Measurements from ENCODE around the gene CAPN1.

Gene CAPN1

DNA sequence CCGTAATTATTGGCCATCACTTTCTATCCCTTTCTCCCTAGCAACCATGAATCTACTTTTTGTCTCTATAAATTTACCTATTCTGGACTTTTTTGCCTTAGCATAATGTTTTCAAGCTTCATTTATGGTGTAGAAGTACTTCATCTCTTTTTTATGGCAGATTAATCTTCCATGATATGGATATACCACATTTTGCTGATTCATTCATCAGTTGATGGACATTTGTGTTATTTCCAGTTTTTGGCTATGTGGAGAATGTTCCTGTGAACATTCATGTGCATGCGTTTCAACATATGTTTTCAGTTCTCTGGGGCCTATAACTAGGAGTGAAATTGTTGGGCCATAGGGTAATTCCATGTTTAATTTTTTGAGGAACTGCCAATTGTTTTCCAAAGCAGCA is 12.8 kb downstream of the CAPN1 start:
- DNase-seq (ENCODE audit: low spot score), result no peak

DNA sequence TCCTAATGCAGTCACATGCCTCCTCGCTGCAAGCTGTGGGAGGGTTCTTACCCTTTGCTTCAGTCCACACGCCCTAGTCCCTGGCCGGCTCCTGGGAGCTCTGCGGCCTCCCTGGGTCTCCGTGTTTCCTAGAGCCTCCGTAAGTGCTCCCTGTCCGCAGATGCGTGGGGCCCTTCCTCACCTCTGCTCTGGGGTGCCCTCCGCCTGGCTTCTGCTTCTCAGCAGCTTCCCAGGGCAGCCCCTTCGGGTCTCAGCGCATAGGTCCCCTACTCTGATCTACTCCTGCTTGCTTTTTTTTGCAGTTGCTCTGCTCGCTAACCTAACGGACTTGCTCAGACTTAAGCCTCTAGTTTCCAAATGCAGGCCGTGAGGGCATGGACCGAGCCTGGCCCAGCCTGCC is 22.4 kb downstream of the CAPN1 start:
- DNase-seq (ENCODE audit: low spot score), result no peak

DNA sequence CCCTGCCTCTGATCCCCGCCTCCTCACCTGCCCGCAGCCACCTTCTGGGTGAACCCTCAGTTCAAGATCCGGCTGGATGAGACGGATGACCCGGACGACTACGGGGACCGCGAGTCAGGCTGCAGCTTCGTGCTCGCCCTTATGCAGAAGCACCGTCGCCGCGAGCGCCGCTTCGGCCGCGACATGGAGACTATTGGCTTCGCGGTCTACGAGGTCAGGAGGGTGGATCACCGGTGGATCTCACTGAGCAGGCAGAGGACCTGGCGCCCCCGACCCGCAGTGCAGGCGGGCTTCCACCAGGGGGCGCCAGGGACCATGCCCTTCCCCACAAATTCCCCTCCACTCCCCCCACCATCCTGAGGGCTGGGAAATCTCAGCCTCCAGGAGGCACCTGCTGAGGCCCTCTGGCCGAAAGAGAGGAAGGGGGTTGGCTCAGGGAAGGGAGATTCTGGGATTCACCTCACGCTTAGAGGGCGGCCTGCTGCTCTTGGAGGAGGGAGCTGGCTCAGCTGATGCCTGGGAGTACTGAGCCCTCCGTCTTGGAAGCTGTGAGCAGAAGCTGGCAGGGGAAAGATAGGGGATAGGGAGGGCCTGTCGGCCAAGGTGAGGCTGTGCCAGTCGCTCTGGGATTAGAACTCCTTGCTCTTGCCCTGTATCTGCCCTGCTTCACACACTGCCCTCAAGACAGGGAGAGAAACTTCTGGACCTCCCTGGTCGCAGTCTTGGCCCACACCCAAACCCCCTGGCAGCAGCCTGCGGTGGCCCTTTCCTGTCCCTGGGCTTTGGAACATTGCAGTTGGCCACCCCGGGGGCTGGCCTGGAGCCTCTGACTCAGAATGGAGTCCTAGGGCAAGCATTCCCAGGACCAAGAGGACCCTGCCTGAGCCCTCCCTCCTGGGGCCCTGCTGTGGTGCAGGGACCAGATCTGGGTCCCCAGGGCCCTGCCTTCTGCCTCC is 23.2 kb downstream of the CAPN1 start:
- peak; percentile 55 for DNase-seq (ENCODE audit: low spot score)

DNA sequence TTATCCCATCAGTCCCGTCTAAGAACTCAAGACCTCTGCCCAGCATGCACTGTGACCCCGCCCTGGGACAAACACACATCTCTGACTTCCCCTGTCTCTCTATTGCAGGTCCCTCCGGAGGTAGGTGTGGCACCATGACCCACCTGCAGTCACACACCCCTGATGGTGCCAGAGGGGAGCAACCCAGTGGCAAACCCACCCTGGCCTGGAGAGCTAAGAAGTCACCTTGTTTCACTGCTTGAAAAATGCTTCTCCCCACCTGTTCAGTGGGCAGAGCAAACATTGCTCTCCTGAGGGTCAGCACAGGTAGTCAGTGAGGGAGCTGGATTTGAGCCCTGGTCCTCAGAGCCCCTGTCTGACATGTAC is 23.9 kb downstream of the CAPN1 start:
- DNase-seq (ENCODE audit: low spot score), result no peak

DNA sequence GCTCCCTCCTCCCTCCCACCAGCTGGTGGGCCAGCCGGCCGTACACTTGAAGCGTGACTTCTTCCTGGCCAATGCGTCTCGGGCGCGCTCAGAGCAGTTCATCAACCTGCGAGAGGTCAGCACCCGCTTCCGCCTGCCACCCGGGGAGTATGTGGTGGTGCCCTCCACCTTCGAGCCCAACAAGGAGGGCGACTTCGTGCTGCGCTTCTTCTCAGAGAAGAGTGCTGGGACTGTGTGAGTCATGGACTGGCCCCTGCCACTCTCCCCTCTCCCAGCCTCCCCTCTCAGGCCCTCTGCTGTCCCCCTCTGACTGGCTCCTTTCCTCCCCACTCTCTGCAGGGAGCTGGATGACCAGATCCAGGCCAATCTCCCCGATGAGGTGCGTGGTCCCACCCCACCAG is 24.7 kb downstream of the CAPN1 start:
- no peak for DNase-seq (ENCODE audit: low spot score)

DNA sequence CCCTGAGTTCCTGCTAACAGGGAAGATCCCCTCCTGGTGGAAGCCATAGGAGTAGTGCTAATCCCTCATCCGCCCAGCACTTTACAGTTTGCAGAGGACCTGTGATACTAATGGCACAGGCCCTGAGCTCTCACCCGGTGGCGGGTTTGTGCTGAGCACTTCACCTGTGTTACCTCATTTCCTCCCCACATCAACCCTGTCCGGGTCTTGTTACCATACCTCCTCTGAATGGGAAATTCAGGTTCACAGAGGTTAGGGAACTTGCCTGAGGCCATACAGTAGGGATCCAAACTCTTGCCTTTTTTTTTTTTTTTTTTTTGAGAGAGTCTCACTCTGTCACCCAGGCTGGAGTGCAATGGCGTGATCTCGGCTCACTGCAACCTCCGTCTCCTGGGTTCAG is 25.2 kb downstream of the CAPN1 start:
- no peak for DNase-seq (ENCODE audit: low spot score)

DNA sequence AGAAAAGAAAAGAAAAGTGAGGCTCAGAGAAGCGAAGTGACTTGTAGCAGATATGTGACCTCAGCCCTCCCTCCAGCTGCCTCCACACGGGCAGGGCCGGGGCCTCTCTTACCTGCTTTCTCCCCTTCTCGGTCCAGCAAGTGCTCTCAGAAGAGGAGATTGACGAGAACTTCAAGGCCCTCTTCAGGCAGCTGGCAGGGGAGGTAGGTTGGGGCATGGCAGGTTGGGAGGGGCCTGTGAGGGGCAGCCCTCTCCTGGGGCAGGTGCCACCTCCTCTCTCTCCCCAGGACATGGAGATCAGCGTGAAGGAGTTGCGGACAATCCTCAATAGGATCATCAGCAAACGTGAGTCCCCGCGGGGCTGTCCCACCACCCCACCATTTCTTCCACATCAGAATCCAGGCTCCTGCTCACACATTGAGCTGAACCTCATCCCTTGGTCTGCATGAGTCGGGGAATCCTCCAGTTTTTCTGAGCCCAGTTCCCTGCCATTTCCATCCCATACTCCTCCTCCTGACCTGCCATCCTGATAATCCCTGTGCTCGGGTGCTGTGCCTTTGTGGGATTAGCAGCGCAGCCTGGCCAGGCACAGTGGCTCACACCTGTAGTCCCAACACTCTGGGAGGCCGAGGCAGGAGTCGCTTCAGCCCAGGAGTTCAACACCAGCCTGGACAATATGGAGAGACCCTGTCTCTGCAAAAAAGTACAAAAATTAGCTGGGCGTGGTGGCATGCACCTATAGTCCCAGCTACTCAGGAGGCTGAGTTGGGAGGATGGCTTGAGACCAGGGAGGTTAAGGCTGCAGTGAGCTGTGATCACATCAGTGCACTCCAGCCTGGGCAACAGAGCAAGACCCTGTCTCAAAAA is 26.4 kb downstream of the CAPN1 start:
- DNase-seq (ENCODE audit: low spot score), result no peak

DNA sequence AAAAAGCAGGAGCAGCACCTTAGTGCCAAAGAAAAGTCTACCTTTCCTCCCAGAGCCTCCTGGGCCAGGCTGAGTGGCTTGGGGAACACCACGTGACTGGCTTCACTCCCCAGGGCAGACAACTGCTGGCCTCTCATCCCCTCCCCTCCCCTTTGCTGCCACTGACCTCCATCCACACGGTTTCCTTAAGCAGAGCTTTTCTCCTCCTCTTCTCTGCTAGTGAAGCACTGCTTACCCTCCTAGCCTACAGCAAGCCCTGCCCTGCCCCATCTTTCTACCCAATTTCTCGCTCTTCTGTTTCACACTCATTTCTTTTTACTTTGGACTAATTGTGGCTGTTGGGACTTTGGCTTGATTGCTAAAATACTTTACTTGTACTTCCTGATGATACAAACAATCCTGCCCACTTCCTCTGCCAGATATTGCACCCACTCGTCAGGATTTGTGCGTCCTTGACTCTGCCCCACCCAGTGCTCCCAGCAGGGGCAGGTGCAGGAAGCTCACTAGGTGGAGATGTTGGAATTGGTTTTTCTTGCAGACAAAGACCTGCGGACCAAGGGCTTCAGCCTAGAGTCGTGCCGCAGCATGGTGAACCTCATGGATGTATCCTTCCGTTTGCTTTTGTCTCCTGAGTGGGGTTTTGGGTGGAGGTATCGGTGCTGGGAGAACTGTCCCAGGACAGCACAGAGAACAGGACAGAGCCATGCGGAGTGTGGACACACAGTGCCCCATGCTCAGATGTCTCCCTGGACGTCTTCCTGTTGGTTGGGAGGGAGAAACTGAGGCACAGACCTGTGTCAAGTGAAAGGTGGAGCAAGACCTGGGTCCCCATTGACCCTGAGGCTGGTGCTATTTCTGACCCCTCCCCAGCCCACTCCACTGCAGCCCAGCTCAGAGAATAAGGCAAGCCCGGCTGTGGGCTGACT is 27.3 kb downstream of the CAPN1 start:
- no peak for DNase-seq (ENCODE audit: low spot score)

DNA sequence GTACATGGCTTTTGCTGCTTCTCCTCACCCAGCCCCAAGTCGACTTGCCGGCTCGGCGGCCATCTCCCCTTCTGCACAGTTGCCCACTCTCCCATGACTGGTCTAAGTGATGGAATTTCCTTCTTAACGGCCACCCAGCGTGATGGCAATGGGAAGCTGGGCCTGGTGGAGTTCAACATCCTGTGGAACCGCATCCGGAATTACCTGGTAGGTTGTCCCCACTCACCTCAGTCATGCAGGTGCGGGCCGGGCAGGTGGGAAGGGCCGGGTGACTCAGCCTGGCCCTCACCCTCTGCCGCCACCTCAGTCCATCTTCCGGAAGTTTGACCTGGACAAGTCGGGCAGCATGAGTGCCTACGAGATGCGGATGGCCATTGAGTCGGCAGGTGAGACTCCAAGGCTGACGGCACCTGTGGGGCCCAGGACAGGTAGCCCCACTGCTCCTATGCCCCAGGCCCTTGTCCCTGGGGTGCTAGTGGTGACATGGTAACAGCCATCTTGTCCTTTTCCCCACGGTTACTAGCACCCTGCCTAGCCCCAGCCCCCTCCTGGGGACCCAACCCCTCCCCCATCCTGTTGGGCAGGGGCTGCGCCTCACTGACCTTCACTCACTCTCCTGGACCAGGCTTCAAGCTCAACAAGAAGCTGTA is 28.1 kb downstream of the CAPN1 start:
- DNase-seq (ENCODE audit: low spot score), result no peak

DNA sequence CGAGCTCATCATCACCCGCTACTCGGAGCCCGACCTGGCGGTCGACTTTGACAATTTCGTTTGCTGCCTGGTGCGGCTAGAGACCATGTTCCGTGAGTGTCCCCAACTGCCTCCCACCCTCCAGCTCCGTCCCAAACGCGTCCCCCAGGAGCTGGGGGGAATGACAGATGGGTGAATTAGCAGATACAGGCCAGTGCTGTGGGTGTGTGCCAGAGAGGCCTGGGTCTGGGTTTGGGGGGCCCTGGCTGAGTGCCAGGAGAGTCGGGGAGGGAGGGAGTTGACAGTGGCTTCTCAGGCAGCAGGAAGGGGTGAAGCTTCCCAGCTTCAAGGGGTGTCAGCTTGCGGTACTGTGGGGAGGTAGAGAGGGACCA is 28.6 kb downstream of the CAPN1 start:
- DNase-seq (ENCODE audit: low spot score), result no peak

DNA sequence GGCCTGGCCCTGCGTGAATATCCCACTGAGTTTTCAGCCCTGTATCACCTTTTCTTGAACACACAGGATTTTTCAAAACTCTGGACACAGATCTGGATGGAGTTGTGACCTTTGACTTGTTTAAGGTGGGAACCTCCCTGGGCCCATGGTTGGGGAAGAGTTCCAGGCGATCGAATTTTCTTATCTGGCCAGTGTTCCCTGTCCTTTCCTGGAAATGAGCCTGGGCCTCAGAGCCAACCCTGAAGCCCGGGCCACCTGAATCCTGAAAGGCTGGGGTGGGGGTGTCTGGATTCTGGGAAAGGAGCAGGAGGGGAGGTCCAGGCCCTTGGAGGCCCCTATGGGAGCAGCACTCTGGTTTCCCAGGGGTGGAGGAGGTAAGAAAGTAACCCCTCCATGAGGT is 29.0 kb downstream of the CAPN1 start:
- DNase-seq (ENCODE audit: low spot score), result no peak

DNA sequence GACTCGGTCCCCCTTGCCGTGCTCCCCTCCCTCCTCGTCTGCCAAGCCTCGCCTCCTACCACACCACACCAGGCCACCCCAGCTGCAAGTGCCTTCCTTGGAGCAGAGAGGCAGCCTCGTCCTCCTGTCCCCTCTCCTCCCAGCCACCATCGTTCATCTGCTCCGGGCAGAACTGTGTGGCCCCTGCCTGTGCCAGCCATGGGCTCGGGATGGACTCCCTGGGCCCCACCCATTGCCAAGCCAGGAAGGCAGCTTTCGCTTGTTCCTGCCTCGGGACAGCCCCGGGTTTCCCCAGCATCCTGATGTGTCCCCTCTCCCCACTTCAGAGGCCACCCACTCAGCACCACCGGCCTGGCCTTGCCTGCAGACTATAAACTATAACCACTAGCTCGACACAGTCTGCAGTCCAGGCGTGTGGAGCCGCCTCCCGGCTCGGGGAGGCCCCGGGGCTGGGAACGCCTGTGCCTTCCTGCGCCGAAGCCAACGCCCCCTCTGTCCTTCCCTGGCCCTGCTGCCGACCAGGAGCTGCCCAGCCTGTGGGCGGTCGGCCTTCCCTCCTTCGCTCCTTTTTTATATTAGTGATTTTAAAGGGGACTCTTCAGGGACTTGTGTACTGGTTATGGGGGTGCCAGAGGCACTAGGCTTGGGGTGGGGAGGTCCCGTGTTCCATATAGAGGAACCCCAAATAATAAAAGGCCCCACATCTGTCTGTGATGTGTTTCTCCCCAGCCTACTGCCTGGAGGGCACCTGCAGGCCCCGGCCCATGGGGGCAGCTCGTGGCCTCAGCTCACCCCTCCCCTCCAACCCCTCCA is 29.8 kb downstream of the CAPN1 start:
- no peak for DNase-seq (ENCODE audit: low spot score)

DNA sequence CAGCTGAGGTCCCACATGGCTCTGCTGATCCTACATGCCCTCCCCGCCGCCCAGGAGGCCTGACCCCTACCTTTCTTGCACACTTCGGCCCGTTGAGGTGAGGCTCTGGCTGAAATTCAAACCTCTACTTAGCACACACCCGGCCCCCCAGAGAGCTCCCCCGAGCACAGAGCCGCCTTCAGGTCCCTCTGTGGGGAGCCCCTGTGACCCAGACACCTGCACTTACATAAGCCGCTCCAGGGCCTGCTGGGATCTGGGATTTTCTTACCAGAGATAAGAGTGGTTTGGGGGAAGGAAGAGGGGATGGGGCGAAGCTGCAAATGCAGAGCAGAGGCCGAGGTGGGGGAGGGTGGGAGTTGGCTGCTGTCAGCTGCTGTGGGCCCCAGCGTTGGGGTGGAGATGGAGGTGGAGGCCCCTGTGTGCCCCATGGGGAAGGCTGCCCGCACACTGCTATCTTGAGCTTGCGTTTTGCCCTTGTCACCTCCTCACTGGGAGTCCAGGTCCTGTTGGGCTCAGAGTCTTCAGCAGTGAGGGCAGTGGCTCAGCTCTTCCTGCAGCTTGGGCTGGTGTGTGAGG is 30.6 kb downstream of the CAPN1 start:
- DNase-seq (ENCODE audit: low spot score), result no peak

DNA sequence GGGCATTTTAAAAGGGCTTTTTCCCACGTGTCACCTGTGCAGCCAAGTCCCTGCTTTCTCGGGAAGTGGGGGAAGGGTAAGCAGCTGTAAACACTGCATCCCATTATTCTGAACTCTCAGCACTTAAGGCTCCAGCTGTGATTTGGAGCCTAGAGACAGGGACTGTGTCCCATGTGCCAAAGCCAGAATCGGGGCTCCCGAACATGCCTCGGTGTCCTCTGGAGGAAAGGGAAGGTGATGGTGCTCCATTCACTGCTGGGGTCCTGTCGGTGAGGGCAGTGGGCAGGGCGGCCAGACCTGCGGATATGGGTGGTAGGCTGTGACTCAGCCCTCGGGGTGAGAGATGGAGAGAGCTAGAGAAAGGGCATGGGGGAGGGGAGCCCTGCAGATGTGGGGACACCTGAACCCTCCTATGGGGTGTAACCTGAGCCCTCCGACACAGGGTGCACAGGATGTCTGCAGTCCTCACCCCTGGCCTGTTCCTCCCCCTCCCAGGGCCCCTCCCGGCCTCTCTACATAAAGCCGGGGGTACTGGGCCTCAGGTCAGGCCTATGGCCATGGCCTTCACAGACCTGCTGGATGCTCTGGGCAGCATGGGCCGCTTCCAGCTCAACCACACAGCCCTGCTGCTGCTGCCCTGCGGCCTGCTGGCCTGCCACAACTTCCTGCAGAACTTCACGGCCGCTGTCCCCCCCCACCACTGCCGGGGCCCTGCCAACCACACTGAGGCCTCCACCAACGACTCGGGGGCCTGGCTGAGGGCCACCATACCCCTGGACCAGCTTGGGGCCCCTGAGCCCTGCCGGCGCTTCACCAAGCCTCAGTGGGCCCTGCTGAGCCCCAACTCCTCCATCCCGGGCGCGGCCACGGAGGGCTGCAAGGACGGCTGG is 31.8 kb downstream of the CAPN1 start:
- no peak for DNase-seq (ENCODE audit: low spot score)

DNA sequence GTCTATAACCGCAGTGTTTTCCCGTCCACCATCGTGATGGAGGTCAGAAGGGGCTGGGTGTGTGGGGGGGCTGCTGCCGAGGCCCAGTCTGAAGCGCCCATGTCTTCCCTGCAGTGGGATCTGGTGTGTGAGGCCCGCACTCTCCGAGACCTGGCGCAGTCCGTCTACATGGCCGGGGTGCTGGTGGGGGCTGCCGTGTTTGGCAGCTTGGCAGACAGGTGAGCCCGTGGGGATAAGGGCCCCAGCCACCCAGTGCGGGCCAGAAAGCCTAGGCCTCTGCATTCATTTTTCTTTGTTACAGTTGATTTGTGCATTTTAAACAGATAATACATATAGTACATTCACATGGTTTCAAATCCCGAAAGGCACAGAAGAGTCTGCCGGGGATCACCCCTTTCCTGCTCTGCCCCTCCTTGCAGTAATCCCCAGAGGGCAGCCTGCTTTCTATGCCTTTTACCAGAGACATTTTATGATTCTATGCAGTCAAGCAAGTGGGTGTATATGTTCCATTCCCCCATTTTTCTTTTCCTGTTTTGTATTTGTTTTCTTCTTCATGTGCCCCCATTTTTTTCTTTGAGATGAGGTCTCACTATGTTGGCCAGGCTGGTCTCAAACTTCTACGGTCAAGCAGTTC is 32.6 kb downstream of the CAPN1 start:
- no peak for DNase-seq (ENCODE audit: low spot score)

DNA sequence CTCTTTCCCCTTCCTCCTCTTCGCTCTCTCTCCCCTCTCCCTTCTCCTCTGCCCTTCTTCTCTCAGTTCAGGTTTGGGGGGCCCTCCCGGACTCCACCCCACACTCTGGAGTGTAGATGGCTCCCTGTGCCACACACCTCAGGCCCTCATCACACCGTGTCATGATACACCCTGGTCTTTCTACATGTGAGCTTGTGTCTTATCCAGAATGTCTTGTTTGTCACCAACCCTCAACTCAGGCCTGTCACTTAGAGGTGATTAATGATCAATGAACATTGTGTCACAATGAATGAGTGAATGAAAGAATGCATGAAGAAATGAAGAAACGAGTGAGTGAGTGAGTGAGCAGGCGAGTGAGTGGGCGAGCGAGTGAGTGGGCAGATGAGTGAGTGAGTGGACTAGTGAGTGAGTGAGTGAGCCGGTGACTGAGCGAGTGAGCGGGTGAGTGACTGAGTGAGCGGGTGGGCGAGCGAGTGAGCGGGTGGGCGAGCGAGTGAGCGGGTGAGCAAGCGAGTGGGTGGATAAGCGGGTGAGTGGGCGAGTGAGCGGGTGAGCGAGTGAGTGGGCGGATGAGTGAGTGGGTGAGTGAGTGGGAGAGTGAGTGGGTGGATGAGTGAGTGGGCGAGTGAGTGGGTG is 33.8 kb downstream of the CAPN1 start:
- DNase-seq (ENCODE audit: low spot score), result no peak

DNA sequence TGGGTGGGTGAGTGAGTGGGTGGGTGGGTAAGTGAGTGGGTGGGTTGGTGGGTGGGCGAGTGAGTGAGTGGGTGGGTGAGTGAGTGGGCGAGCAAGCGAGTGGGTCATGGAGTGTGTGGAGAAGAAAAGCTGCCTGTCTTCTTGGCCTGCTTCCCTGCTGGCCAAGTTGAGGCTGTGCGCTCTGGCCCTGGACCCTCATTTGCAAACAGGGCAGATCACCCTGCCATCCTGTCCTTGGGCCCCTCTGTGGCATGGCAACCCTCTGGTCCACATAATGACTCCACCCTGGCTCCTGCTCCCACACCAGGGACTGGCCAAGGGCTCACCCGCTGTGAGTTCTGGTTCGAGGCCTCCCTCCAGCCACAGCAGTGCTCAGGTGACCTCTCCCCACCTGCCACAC is 35.1 kb downstream of the CAPN1 start:
- DNase-seq (ENCODE audit: low spot score), result no peak
